H1 (cell line): Measurements from ENCODE around the gene ADAM30. TPM values are rescaled to one million over a fixed set of nuclear protein-coding genes. Genes with fewer than 3 reads are reported as not detected.

Source experiments
- CTCF ChIA-PET: fragments of 300-600 bp; sonication (Branson Sonifier 250); formaldehyde crosslinking; loops from one replicate; lab custom pipeline; 2021; ENCODE audit not compliant: partially characterized antibody; lab: Charles Lee
- POLR2A ChIA-PET: fragments of 300-600 bp; sonication (Branson Sonifier 250); formaldehyde crosslinking; loops from one replicate; lab custom pipeline; 2021; ENCODE audit warnings: inconsistent platforms; ENCODE audit not compliant: partially characterized antibody; lab: Charles Lee
- DNase-seq, 2 experiments: peaks; one replicate each; pipeline versions ENCODE4 v3.0.0 to v3.0.0-alpha.2; 2010 to 2022; ENCODE audit warnings: low spot score in 2 of 2, low read depth in 1 of 2, mixed read lengths in 1 of 2
- FAIRE-seq: peaks from 2 replicates; lab custom pipeline; 2011; peaks lifted over from hg19 to GRCh38; lab: Jason Lieb, UNC
- H2AFZ ChIP-seq: 2 replicates; pipeline ENCODE4 v1.8.1; 2012; ENCODE audit warnings: low read length, inconsistent platforms
- H2AK5ac ChIP-seq: 2 replicates; pipeline ENCODE4 v1.6.1; 2013; ENCODE audit warnings: low read depth, low read length
- H2BK120ac ChIP-seq: replicated peaks from 2 replicates; pipeline ENCODE3; 2013; ENCODE audit warnings: low read depth, low read length, inconsistent platforms
- H2BK12ac ChIP-seq: 2 replicates; pipeline ENCODE4 v1.6.1; 2013; ENCODE audit warnings: low read depth, low read length
- H2BK15ac ChIP-seq: 2 replicates; pipeline ENCODE4 v1.6.1; 2013; ENCODE audit warnings: low read length
- H2BK20ac ChIP-seq: 2 replicates; pipeline ENCODE4 v1.6.1; 2013; ENCODE audit warnings: low read length
- H2BK5ac ChIP-seq: 2 replicates; pipeline ENCODE4 v1.6.1; 2013; ENCODE audit warnings: low read depth, low read length
- H3K14ac ChIP-seq: 2 replicates; pipeline ENCODE4 v1.6.1; 2013; ENCODE audit warnings: inconsistent platforms; ENCODE audit not compliant: insufficient read length
- H3K18ac ChIP-seq: 2 replicates; pipeline ENCODE4 v1.6.1; 2013; ENCODE audit warnings: low read length; ENCODE audit errors: extremely low read depth
- H3K23ac ChIP-seq: 2 replicates; pipeline ENCODE4 v1.6.1; 2013; ENCODE audit warnings: inconsistent platforms; ENCODE audit not compliant: insufficient read length
- H3K23me2 ChIP-seq: 2 replicates; pipeline ENCODE4 v1.6.1; 2013; ENCODE audit warnings: low read depth, low read length
- H3K27ac ChIP-seq: 2 replicates; pipeline ENCODE4 v1.6.1; 2011; ENCODE audit warnings: low read depth, low read length, inconsistent platforms
- H3K27me3 ChIP-seq, 4 experiments: replicated peaks in 1 of 4; 1 replicate in 1 of 4; 2 replicates in 3 of 4; pipeline versions ENCODE4 v1.6.1 to v1.8.1; 2011 to 2013; ENCODE audit warnings: low read length in 3 of 4, mild to moderate bottlenecking in 3 of 4, inconsistent platforms in 2 of 4, mixed read lengths in 2 of 4, moderate library complexity in 1 of 4; ENCODE audit not compliant: control insufficient read depth in 3 of 4, insufficient read depth in 3 of 4; ENCODE audit errors: extremely low read depth in 1 of 4
- H3K36me3 ChIP-seq, 4 experiments: 2 replicates each; pipeline versions ENCODE4 v1.6.1 to v1.8.1; 2011 to 2013; ENCODE audit warnings: mild to moderate bottlenecking in 4 of 4, low read length in 3 of 4, moderate library complexity in 2 of 4, control low read depth in 1 of 4, inconsistent platforms in 1 of 4; ENCODE audit not compliant: insufficient read depth in 4 of 4, control insufficient read depth in 2 of 4
- H3K4ac ChIP-seq: replicated peaks from 2 replicates; pipeline ENCODE3; 2013; ENCODE audit warnings: low read length, low read depth, mixed read lengths, inconsistent platforms; ENCODE audit not compliant: insufficient read length
- H3K4me1 ChIP-seq, 4 experiments: replicated peaks in 1 of 4; 1 replicate in 1 of 4; 2 replicates in 3 of 4; pipeline versions ENCODE4 v1.6.1 to v1.8.1; 2011 to 2013; ENCODE audit warnings: low read length in 3 of 4, inconsistent platforms in 2 of 4, mixed read lengths in 1 of 4; ENCODE audit not compliant: insufficient read depth in 4 of 4, control insufficient read depth in 3 of 4
- H3K4me2 ChIP-seq, 2 experiments: 2 replicates each; pipeline versions ENCODE4 v1.6.1 to v1.8.1; 2011 to 2013; ENCODE audit warnings: low read depth in 2 of 2, low read length in 2 of 2, control low read depth in 1 of 2, inconsistent platforms in 1 of 2, mild to moderate bottlenecking in 1 of 2; ENCODE audit not compliant: insufficient read depth in 1 of 2
- H3K4me3 ChIP-seq, 4 experiments: fragments of 200-600, 300-600 bp in 1 of 4; sonication (generic), shearing (Covaris generic), sonication (Bioruptor Twin) in 1 of 4; 2 replicates each; pipeline versions ENCODE4 v1.5.1 to v1.8.1; 2011 to 2016; ENCODE audit warnings: low read length in 4 of 4, low read depth in 3 of 4, control low read depth in 2 of 4, inconsistent platforms in 2 of 4, mild to moderate bottlenecking in 2 of 4, mixed read lengths in 1 of 4, moderate library complexity in 1 of 4; ENCODE audit not compliant: insufficient read depth in 2 of 4; ENCODE audit errors: extremely low read depth in 1 of 4
- H3K56ac ChIP-seq: replicated peaks from 2 replicates; pipeline ENCODE3; 2013; ENCODE audit warnings: low read depth, mild to moderate bottlenecking, mixed read lengths, low read length, inconsistent platforms; ENCODE audit not compliant: insufficient read length
- H3K79me1 ChIP-seq: 2 replicates; pipeline ENCODE4 v1.6.1; 2013; ENCODE audit warnings: low read depth, low read length, control low read depth
- H3K79me2 ChIP-seq, 2 experiments: 2 replicates each; pipeline versions ENCODE4 v1.6.1 to v1.8.1; 2012 to 2013; ENCODE audit warnings: low read length in 2 of 2, mild to moderate bottlenecking in 2 of 2, inconsistent platforms in 1 of 2; ENCODE audit not compliant: insufficient read depth in 2 of 2, control insufficient read depth in 1 of 2
- H3K9ac ChIP-seq, 4 experiments: replicated peaks in 1 of 4; 1 replicate in 1 of 4; 2 replicates in 3 of 4; pipeline versions ENCODE4 v1.6.1 to v1.8.1; 2011 to 2013; ENCODE audit warnings: low read depth in 3 of 4, low read length in 3 of 4, control low read depth in 2 of 4, mild to moderate bottlenecking in 2 of 4, moderate library complexity in 2 of 4, inconsistent platforms in 1 of 4; ENCODE audit errors: extremely low read depth in 1 of 4
- H3K9me3 ChIP-seq, 2 experiments: 2 replicates each; pipeline versions ENCODE4 v1.6.1 to v1.8.1; 2012 to 2013; ENCODE audit warnings: mild to moderate bottlenecking in 2 of 2, moderate library complexity in 2 of 2, control low read depth in 1 of 2, inconsistent platforms in 1 of 2, low read depth in 1 of 2, low read length in 1 of 2, mixed read lengths in 1 of 2; ENCODE audit not compliant: insufficient read depth in 2 of 2
- H4K20me1 ChIP-seq, 2 experiments: replicated peaks in 1 of 2; 2 replicates each; pipeline versions ENCODE3 to v1.8.1; 2011 to 2013; ENCODE audit warnings: inconsistent platforms in 2 of 2, low read length in 2 of 2, mild to moderate bottlenecking in 1 of 2; ENCODE audit not compliant: insufficient read depth in 2 of 2, control insufficient read depth in 1 of 2
- H4K5ac ChIP-seq: 2 replicates; pipeline ENCODE4 v1.6.1; 2013; ENCODE audit warnings: low read length, low read depth, mixed read lengths, inconsistent platforms; ENCODE audit not compliant: insufficient read length
- H4K8ac ChIP-seq: 2 replicates; pipeline ENCODE4 v1.8.0; 2013; ENCODE audit warnings: mild to moderate bottlenecking, moderate library complexity, low read length, inconsistent platforms; ENCODE audit not compliant: insufficient read depth; ENCODE audit errors: extremely low read depth
- H4K91ac ChIP-seq: replicated peaks from 2 replicates; pipeline ENCODE3; 2013; ENCODE audit warnings: low read length, mixed read lengths, inconsistent platforms; ENCODE audit not compliant: insufficient read length
- BACH1 ChIP-seq: IDR thresholded peaks from 2 replicates; pipeline ENCODE4 v1.6.1; 2012; ENCODE audit warnings: low read length, improper control_type of control experiment
- EZH2 ChIP-seq: fragments of 200-600 bp; sonication (generic); IDR thresholded peaks from 2 replicates; pipeline ENCODE4 v1.7.1; 2012; ENCODE audit warnings: low read depth, mild to moderate bottlenecking, moderate library complexity, low read length, inconsistent platforms; ENCODE audit not compliant: severe bottlenecking
- polyA plus RNA-seq, 7 experiments: library from polyadenylated mRNA; depleted of rRNA in 3 of 7; stranded (reverse) in 5 of 7; unstranded in 2 of 7; fragments of >200 nt in 5 of 7; fragments of 200-250 nt in 2 of 7; gene quantifications; 1 replicate in 5 of 7; 2 replicates in 1 of 7; 4 replicates in 1 of 7; pipeline versions ENCODE4 v1.2.1 to v1.2.3, GENCODE V29; 2011 to 2013; ENCODE audit warnings: missing spikeins in 2 of 7, mixed read lengths in 2 of 7
- total RNA-seq: library from RNA; stranded (reverse); fragmentation: NEBNext Ultra II Directional; extraction: Animal tissue kit (Norgen Biotek cat#: 25700); gene quantifications from 2 replicates; pipeline ENCODE4 v1.2.1, GENCODE V29; 2021

ADAM30 gene
- total and polyA plus RNA-seq, 2 of the 8 experiments (the other 6 are each of a cell fraction or from before 2014, with no cell fraction given), result not detected

GRCh38 chr1:119940697-119941096 lies 44.4 kb upstream of the ADAM30 start:
- no peak overlapping the region for H2BK120ac ChIP-seq
- H3K27ac ChIP-seq, result no peak overlapping the region
- CTCF ChIA-PET, result interaction anchor here (0.8 kb wide), 1 partner anchor 28 kb away, joined by 3 read pairs; no protein-coding TSS in a partner anchor
- DNase-seq, result no peak
- H3K9ac ChIP-seq, result no peak overlapping the region
- FAIRE-seq, result no peak
- no peak overlapping the region for H4K91ac ChIP-seq
- no peak for TF ChIP-seq BACH1
- TF ChIP-seq EZH2, result no peak
- no peak overlapping the region for H2AFZ ChIP-seq
- H3K23me2 ChIP-seq, result no peaks in the 10 kb centered on the region; the same call in 1 of the 2 replicates
- peaks cover 0 to 3% (median 0%) of the 10 kb centered on the region in 4 experiments; a peak in 1 of 7 replicates for H3K4me1 ChIP-seq
- no peak overlapping the region for H2BK20ac ChIP-seq
- no peak overlapping the region for H3K4me3 ChIP-seq
- H2AK5ac ChIP-seq, result no peak overlapping the region
- no peak overlapping the region for H3K23ac ChIP-seq
- no peak overlapping the region for H3K14ac ChIP-seq
- no peak overlapping the region for H3K18ac ChIP-seq
- no peak overlapping the region for H4K8ac ChIP-seq
- no peak overlapping the region for H2BK5ac ChIP-seq
- H3K9me3 ChIP-seq, result no peaks in the 10 kb centered on the region
- no peak overlapping the region for H2BK12ac ChIP-seq
- no peak overlapping the region for H4K5ac ChIP-seq
- no peaks in the 10 kb centered on the region for H3K27me3 ChIP-seq
- peaks cover 0 to 8% (median under 1%) of the 10 kb centered on the region in 4 experiments; a peak in 5 of 8 replicates for H3K36me3 ChIP-seq
- no peak overlapping the region for H2BK15ac ChIP-seq
- no peaks in the 10 kb centered on the region for H3K79me1 ChIP-seq
- H3K79me2 ChIP-seq, result no peaks in the 10 kb centered on the region
- no peak overlapping the region for H3K56ac ChIP-seq
- peaks cover 0 to 4% of the 10 kb centered on the region in 2 experiments for H4K20me1 ChIP-seq
- POLR2A ChIA-PET, result no interaction called here
- H3K4me2 ChIP-seq, result no peak overlapping the region
- no peak overlapping the region for H3K4ac ChIP-seq
